Measurements from ENCODE around the gene CFAP141.
"Not testable (repeated sequence)": the region's sequence is repeated elsewhere in the genome, so short reads cannot be mapped to it uniquely, and the experiment has no call there.

Gene CFAP141

DNA sequence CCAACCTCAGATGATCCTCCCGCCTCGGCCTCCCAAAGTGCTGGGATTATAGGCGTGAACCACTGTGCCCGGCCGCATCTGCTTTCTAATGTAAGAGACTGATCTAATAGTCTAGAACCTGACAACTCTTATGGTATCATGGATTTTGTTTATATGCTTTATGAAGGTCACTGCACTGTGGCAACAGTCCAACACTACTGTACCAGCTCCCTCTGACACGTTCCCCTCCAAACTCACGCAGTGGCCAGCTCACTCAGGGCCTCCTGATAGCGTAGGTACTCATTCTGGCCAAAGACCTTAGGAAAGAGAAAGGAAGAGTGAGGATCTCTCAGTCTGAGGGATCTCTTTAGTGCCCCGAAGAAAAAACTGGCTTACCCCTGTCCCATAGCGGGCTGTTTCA, 6.0 kb upstream of the CFAP141 start:
- FAIRE-seq, result no peak

GRCh38 chr1:154208677-154209388, 2.7 kb upstream of the CFAP141 start:
- DNase-seq (ENCODE audit: extremely low spot score, insufficient read length, low read depth), result no peak

More for the DNA sequence above, 6.0 kb upstream of the CFAP141 start:
- DNase-seq (ENCODE audit: extremely low spot score, insufficient read length, low read depth), result no peak

DNA sequence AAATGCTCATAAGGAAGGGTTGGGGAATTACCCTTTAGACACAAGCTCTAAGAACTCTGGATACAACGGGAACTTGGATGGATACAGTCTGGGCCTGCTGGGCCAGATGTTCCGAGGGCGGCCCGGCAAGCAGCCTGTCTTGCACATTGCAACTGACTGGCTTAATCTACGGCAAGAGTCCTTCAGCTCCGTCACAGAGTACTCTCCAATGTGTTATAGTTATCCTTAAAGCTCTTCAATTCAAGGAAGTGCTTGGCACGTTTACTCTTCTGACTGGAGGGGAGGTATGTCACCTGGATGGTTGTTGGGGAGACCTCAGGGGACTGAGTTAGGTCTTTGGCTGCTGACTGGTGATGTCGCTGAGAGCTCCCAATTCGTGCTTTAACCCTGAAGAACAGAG, 1.1 kb upstream of the CFAP141 start:
- no peak for FAIRE-seq

More at GRCh38 chr1:154208677-154209388, 2.7 kb upstream of the CFAP141 start:
- FAIRE-seq, result no peak

GRCh38 chr1:154205778-154206177, 355 bp downstream of the CFAP141 start:
- DNase-seq (ENCODE audit: extremely low spot score, insufficient read length, low read depth); FAIRE-seq: not testable (repeated sequence)

More for the DNA sequence above, 1.1 kb upstream of the CFAP141 start:
- DNase-seq (ENCODE audit: extremely low spot score, insufficient read length, low read depth), result no peak

DNA sequence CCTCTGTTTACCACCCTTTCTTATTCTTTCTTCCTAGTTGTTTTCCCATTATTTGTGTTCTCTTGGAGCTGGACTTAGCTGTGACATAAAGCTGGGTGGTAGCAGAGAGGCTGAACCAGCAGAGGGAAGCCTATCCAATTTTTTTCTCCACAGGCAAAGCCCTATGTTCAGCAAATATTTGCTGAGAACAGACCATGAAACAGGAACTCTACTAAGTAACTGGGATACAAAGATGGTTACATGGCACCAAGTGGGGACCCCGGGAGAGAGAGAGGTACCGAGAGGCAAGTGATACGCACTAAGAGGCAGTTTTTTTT, 6.6 kb downstream of the CFAP141 start:
- DNase-seq (ENCODE audit: extremely low spot score, insufficient read length, low read depth), result no peak
- FAIRE-seq, result no peak

DNA sequence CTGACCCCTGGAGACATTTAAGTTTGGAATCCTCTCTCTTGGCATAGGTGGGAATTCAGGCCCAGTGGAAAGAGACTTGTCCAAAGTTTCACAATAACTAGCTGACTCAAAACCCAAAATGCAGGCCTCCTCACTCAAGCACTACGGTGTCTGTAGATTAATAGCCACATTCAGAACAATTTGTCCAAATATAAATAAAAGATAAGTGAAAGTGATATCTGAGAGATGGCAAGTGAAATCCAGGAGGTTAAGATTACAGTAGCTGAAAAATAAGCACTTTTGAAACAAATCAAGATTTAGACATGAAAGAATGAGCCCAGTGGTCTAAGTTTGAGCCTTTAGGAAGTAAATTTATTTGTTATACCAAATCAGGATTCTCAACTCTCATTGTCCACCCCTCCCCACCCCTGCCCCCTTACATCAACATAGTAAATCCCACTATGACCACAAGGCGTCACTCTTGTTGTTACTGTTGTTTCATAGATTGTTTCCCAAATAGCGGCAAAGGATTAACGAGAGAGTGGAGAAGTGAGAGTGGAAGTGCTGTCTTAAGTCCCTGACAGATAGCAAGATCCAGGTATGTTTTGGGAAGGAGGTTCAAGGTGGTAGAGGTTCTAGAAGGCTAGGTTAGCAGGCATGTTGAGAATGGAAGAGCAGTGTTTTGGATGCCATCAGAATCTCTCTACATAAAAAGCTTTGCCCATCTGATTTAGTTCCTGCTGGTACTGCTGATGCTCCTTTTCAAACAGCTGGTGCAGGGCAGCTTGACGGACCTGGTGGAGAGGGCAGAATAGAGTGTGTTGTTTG, 7.2 kb downstream of the CFAP141 start:
- peak; percentile 70 for FAIRE-seq

DNA sequence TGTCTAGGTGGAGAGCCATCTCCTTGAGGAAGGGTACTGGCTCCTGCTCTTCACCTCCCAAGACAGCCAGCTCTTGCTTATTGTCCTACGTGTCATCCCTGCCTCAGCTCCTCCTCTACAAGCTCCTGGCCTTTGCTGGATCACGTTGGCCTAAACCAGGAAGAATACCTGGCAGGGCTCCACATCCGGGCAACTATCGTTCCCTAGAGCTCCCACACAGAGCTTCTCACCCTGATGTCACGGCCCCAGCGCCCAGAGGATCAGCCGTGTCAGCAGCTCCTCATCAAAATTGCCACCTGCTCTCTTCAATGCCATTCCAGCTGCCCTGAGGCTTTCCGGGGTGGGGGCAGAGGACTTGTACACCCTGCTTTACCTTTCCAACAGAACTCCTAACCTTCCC, 12.3 kb downstream of the CFAP141 start:
- no peak for DNase-seq (ENCODE audit: extremely low spot score, insufficient read length, low read depth)
- FAIRE-seq, result no peak

More for the DNA sequence above, 7.2 kb downstream of the CFAP141 start:
- no peak for DNase-seq (ENCODE audit: extremely low spot score, insufficient read length, low read depth)

- FAIRE-seq, result no peak
- DNase-seq (ENCODE audit: extremely low spot score, insufficient read length, low read depth), result no peak
These were observed 13.7 kb downstream of the CFAP141 start for GRCh38 chr1:154192476-154192875.

- DNase-seq (ENCODE audit: extremely low spot score, insufficient read length, low read depth), result no peak
- no peak for FAIRE-seq
These were observed 14.1 kb downstream of the CFAP141 start, which contains the start of gene TPM3 for GRCh38 chr1:154191990-154192461. Gene TPM3 (minus strand): TSS chr1:154192100. CDS start chr1:154192018, 82 bp downstream.

DNA sequence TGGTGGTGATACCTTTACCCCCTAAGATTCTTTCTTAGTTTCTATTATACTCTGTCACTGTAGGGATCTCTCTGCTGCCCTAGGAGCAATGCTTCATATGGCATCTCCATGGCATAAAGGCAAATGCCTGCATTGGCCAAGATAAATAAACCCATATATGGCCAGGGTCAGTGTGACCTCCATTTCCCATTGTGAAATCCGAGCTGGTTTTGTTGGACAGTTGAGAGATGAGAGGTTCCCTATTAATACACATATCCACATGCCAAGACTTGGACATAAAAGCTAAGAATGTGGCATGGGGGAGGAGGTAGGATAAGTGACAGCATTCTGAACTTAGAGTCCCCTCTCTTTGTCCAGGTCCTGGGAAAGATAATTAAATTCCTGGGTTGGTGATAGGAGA, 15.6 kb downstream of the CFAP141 start:
- no peak for FAIRE-seq
- no peak for DNase-seq (ENCODE audit: extremely low spot score, insufficient read length, low read depth)

DNA sequence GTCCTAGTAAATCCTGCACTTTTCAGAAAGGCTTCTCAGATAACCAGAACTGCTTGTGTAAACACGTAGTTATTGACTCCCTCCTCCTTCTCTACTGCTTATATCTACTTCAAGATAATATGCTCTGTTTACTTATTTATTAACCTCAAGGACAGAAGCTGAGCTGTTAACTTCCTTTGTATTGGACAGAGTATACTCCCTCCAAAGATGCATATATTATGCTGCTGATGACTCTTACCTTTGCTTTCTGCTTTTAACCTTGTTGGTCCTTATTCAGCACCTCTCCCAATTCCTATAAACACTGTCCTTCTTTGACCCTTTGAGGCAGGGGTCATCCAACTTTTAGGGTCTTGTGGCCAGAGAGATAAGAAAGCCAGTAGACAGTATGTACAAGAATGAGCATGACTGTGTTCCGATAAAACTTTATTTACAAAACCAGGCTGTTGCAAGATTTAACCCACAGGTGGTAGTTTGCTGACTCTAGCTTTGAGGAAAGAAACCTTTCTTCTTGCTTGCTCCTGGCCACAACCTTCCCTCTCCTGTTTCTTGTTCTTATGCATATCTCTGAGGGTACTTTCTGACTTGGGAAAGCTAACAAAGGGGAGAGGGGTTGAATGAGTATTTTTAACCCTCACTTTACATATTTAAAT, 19.2 kb downstream of the CFAP141 start:
- DNase-seq (ENCODE audit: extremely low spot score, insufficient read length, low read depth) (no peak), FAIRE-seq (no peak)

GRCh38 chr1:154186177-154186576, 20.0 kb downstream of the CFAP141 start:
- DNase-seq (ENCODE audit: extremely low spot score, insufficient read length, low read depth) (peak; percentile 22), FAIRE-seq (peak; percentile 70)

GRCh38 chr1:154183046-154183915, 22.9 kb downstream of the CFAP141 start:
- FAIRE-seq, result peak; percentile 94
- peak; percentile 94 for DNase-seq (ENCODE audit: extremely low spot score, insufficient read length, low read depth)

GRCh38 chr1:154182344-154183045, 23.6 kb downstream of the CFAP141 start:
- FAIRE-seq (peak; percentile 90), DNase-seq (ENCODE audit: extremely low spot score, insufficient read length, low read depth) (peak; percentile 29)

DNA sequence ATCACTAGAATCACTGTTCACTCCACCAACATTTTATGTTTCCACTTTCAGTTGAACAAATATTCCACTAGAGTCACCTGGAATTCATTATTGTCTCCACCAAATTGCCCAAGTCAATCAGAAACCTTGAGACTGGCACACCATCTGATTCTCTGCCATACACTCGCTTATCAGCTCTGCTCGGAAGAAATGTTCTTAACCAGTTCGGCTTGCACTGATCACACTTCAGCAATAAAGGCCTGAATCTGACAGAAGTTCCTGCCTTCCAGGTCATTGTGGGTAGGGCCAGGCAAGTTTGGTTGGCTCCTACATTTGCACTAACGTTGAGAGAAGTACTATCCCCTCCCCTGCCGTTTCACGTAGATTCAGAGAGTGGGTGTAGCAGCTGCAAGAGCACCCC, 24.2 kb downstream of the CFAP141 start:
- FAIRE-seq, result no peak
- peak; percentile 58 for DNase-seq (ENCODE audit: extremely low spot score, insufficient read length, low read depth)

DNA sequence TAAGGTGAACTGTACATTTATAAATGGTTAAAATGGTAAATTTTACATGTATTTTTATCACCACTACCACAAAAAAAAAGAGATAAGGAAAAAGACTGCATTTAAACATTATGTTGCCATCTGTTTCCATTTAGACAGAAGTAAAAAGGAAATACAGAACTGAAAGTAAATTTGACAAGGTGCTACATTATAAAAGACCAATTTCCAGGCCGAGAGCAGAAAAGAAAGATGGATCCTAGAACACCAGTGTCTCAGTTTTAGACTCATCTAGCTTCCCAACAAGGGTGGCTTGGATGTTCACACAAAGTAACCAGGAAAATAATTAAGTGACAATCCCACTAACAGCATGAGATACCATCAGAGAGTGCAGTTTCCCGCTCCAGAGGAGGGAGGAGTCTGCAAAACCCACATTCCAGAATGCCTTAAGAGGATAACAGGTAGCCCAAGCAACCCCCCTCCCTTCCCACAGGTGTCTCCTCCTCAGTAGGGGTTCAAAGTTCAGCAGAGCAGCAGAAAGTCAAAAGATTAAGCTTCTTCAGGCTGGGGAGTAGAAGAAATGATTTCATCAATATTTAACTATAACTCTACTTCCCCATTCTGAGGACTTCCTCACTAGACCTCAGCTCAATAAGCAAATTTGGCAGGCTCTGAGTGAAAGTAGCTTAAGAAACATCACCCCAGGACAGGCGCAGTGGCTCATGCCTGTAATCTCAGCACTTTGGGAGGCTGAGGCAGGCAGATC, 26.0 kb downstream of the CFAP141 start:
- peak; percentile 15 for FAIRE-seq
- peak; percentile 29 for DNase-seq (ENCODE audit: extremely low spot score, insufficient read length, low read depth)

DNA sequence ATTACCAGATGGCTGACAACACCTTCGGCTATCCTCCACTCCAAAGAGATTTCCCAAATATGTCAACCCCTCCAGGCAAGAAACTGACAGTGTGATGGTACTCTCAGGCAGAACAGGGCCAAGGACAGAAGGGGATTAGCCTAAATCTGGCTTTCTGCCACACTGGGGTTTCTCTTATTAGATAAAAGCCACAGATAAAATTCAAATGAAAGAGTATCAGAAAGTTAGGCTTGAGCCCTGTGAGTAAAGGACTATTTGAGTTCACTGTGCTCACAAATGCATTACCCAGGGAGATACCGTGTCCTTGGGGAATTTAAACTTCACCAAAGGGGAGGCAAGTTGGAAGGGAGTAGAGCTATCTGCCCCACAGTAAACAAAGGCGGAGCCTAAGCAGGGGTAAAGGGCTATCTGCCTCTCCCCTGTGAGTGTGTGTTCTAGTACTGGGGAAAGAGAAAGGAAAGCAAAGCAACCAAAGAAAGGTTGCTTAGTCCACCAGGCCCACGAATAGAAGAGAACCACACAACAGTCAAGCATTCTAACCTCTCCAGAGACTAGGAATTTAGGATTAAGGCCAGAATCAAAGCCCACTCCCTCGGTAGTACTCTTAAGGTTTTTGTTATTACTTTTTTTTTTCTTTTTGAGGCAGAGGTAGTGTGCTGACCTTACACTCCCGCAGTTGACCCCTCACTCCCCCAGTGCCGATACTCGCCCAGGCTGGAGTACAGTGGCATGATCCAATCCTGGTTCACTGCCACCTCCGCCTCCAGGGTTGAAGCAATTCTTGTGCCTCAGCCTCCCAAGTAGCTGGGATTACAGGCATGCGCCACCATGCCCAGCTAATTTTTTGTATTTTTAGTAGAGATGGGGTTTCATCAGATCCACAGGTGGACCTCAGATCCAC, 27.0 kb downstream of the CFAP141 start:
- DNase-seq (ENCODE audit: extremely low spot score, insufficient read length, low read depth), result no peak
- no peak for FAIRE-seq
